GM12864 (cell line): ENCODE measurements around the gene UGP2.
"Not testable (repeated sequence)": the region's sequence is repeated elsewhere in the genome, so short reads cannot be mapped to it uniquely, and the experiment has no call there.

Experiments
- DNase-seq: peaks from one replicate; pipeline ENCODE4 v3.0.0-alpha.2; 2011; ENCODE audit warnings: low read depth
- H3K4me3 ChIP-seq: 2 replicates; pipeline ENCODE4 v1.5.1; 2011; ENCODE audit warnings: mild to moderate bottlenecking, low read depth, low read length, control low read depth
- CTCF ChIP-seq: IDR thresholded peaks from 2 replicates; pipeline ENCODE4 v1.5.1; 2011; ENCODE audit warnings: low read depth, mild to moderate bottlenecking, moderate library complexity, low read length, control low read depth, inconsistent platforms; ENCODE audit errors: missing control alignments

Gene UGP2

GRCh38 chr2:63903003-63903402 lies 61.3 kb downstream of the UGP2 start:
- no peak for TF ChIP-seq CTCF
- peak; percentile 7 for DNase-seq

DNA sequence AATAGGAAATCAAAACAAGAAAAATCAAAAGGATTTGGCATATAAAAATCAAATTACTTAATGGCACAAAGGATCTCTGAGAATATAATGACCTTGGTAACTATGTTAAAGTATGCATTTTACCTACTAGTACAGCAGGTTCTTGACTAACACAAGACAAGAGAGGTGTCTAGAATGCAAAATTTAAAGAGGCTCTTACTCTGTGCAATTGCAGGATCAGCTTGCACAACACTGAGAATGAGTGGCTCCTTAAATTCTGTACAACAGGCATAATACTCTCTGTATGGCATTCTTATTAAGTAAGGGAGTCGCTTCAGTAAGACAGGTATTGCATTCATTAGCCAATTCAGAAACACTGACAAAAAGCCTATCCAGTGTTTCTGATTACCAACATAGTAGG lies 72.6 kb downstream of the UGP2 start:
- TF ChIP-seq CTCF = no peak
- DNase-seq = no peak
- H3K4me3 ChIP-seq = no peak overlapping the region

More at GRCh38 chr2:63903003-63903402, 61.3 kb downstream of the UGP2 start:
- H3K4me3 ChIP-seq = no peak overlapping the region

- no peak for TF ChIP-seq CTCF
- no peak overlapping the region for H3K4me3 ChIP-seq
- no peak for DNase-seq
Observed at GRCh38 chr2:63926815-63927214, 85.1 kb downstream of the UGP2 start.

DNA sequence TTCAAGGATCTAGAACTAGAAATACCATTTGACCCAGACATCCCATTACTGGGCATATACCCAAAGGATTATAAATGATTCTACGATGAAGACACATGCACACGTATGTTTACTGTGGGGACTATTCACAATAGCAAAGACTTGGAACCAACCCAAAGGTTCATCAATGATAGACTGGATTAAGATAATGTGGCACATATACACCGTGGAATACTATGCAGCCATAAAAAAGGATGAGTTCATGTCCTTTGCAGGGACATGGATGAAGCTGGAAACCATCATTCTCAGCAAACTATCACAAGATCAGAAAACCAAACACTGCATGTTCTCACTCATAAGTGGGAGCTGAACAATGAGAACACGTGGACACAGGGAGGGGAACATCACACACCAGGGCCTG lies 90.4 kb downstream of the UGP2 start:
- not testable (repeated sequence) for H3K4me3 ChIP-seq, DNase-seq
